Renal pelvis (tissue), 4 donors: ENCODE measurements around the gene OCA2. TPM values are rescaled to one million over a fixed set of nuclear protein-coding genes. Genes with fewer than 3 reads are reported as not detected.
A peak's percentile ranks its signal among the peaks of the same experiment; 100 is the strongest.
"Not testable (repeated sequence)": the region's sequence is repeated elsewhere in the genome, so short reads cannot be mapped to it uniquely, and the experiment has no call there.

Experiments used
- DNase-seq: peaks from one replicate; pipeline ENCODE4 v3.0.0-alpha.2; 2013
- polyA plus RNA-seq, 3 donors: library from polyadenylated mRNA; unstranded; fragments of 120-200 nt; gene quantifications; one replicate each; pipeline ENCODE4 v1.2.1, GENCODE V29; 2013; ENCODE audit not compliant: insufficient read length in 3 of 3

OCA2 gene
- polyA plus RNA-seq, 3 donors, result 8.2 to 9.9 (median 9.0) TPM

- DNase-seq, result no peak
These were observed 23.2 kb upstream of the OCA2 start for GRCh38 chr15:28122038-28122949.

- DNase-seq, result not testable (repeated sequence)
These were observed 22.5 kb upstream of the OCA2 start for GRCh38 chr15:28121577-28121976.

- DNase-seq, result no peak
These were observed 21.2 kb upstream of the OCA2 start for GRCh38 chr15:28120359-28120640.

GRCh38 chr15:28118531-28118930, 19.4 kb upstream of the OCA2 start:
- no peak for DNase-seq

- no peak for DNase-seq
These were observed 19.0 kb upstream of the OCA2 start for GRCh38 chr15:28118083-28118482.

GRCh38 chr15:28117432-28117990, 18.4 kb upstream of the OCA2 start:
- DNase-seq, result peak; percentile 38

- DNase-seq, result no peak
These were observed 17.7 kb upstream of the OCA2 start for GRCh38 chr15:28116521-28117431.

GRCh38 chr15:28115871-28116270, 16.8 kb upstream of the OCA2 start:
- DNase-seq, result no peak

- no peak for DNase-seq
These were observed 15.9 kb upstream of the OCA2 start for GRCh38 chr15:28114721-28115622.

- DNase-seq, result no peak
These were observed 15.0 kb upstream of the OCA2 start for GRCh38 chr15:28114114-28114455.

- DNase-seq, result no peak
These were observed 14.4 kb upstream of the OCA2 start for GRCh38 chr15:28113394-28114113.

GRCh38 chr15:28112962-28113361, 13.8 kb upstream of the OCA2 start:
- DNase-seq, result no peak

GRCh38 chr15:28112101-28112760, 13.1 kb upstream of the OCA2 start:
- no peak for DNase-seq

- no peak for DNase-seq
These were observed 12.4 kb upstream of the OCA2 start for GRCh38 chr15:28111543-28111942.

- DNase-seq, result no peak
These were observed 11.4 kb upstream of the OCA2 start for GRCh38 chr15:28110481-28110881.

GRCh38 chr15:28109626-28110455, 10.7 kb upstream of the OCA2 start:
- no peak for DNase-seq

- DNase-seq, result no peak
These were observed 8.8 kb upstream of the OCA2 start for GRCh38 chr15:28107904-28108275.

GRCh38 chr15:28107111-28107903, 8.2 kb upstream of the OCA2 start:
- no peak for DNase-seq
